HepG2 (cell line): ENCODE data around the gene ITSN2. TPM values are rescaled to one million over a fixed set of nuclear protein-coding genes. Genes with fewer than 3 reads are reported as not detected.
A peak's percentile ranks its signal among the peaks of the same experiment; 100 is the strongest.

Experiments used
- ARHGAP35 ChIP-seq: sonication (generic); formaldehyde crosslinking; IDR thresholded peaks from 2 replicates; pipeline ENCODE4 v1.9.0; 2022; ENCODE audit warnings: mild to moderate bottlenecking, inconsistent platforms, moderate library complexity, missing genetic modification reagents, borderline replicate concordance
- BCL3 ChIP-seq: sonication (generic); formaldehyde crosslinking; IDR thresholded peaks from 2 replicates; pipeline ENCODE4 v1.5.1; 2020; ENCODE audit warnings: mild to moderate bottlenecking, missing genetic modification reagents, moderate library complexity
- BORCS8-MEF2B ChIP-seq: sonication (generic); formaldehyde crosslinking; IDR thresholded peaks from 2 replicates; pipeline ENCODE4 v1.8.0; 2022; ENCODE audit warnings: mild to moderate bottlenecking, missing genetic modification reagents
- E2F1 ChIP-seq: sonication (generic); formaldehyde crosslinking; IDR thresholded peaks from 2 replicates; pipeline ENCODE4 v1.5.0; 2020; ENCODE audit warnings: missing genetic modification reagents
- FOSL2 ChIP-seq: sonication (generic); formaldehyde crosslinking; IDR thresholded peaks from 2 replicates; pipeline ENCODE4 v1.4.0; 2020; ENCODE audit warnings: missing genetic modification reagents
- GATA4 ChIP-seq: sonication (generic); IDR thresholded peaks from 2 replicates; pipeline ENCODE4 v1.6.1; 2016; ENCODE audit warnings: antibody characterized with exemption, low read depth, borderline replicate concordance
- HDAC1 ChIP-seq: sonication (generic); formaldehyde crosslinking; IDR thresholded peaks from 2 replicates; pipeline ENCODE4 v1.5.1; 2020; ENCODE audit warnings: mild to moderate bottlenecking, missing genetic modification reagents
- HDAC2 ChIP-seq: sonication (generic); formaldehyde crosslinking; IDR thresholded peaks from 2 replicates; pipeline ENCODE4 v1.4.0; 2020; ENCODE audit warnings: missing genetic modification reagents
- IRX3 ChIP-seq: sonication (generic); formaldehyde crosslinking; IDR thresholded peaks from 2 replicates; pipeline ENCODE4 v1.8.1; 2023; ENCODE audit warnings: mild to moderate bottlenecking, low read depth, missing genetic modification reagents, borderline replicate concordance
- NFIC ChIP-seq: IDR thresholded peaks from 2 replicates; pipeline ENCODE4 v1.6.1; 2012; ENCODE audit warnings: mild to moderate bottlenecking, low read length, inconsistent platforms
- PHF8 ChIP-seq: sonication (generic); formaldehyde crosslinking; IDR thresholded peaks from 2 replicates; pipeline ENCODE4 v1.5.0; 2020; ENCODE audit warnings: missing genetic modification reagents
- POGZ ChIP-seq: sonication (generic); formaldehyde crosslinking; IDR thresholded peaks from 2 replicates; pipeline ENCODE4 v1.4.0; 2020; ENCODE audit warnings: mild to moderate bottlenecking, missing genetic modification reagents
- RBAK ChIP-seq: sonication (generic); formaldehyde crosslinking; IDR thresholded peaks from 2 replicates; pipeline ENCODE4 v1.5.1; 2020; ENCODE audit warnings: mild to moderate bottlenecking, missing genetic modification reagents
- TCF12 ChIP-seq, 2 experiments: fragments of 450-650 bp in 1 of 2; sonication (generic) in 1 of 2; formaldehyde crosslinking in 1 of 2; IDR thresholded peaks; 2 replicates each; pipeline versions ENCODE4 v1.6.1 to v1.8.0; 2017 to 2022; ENCODE audit warnings: antibody characterized with exemption in 1 of 2, mild to moderate bottlenecking in 1 of 2, missing genetic modification reagents in 1 of 2, moderate library complexity in 1 of 2
- TMF1 ChIP-seq: sonication (generic); formaldehyde crosslinking; IDR thresholded peaks from 2 replicates; pipeline ENCODE4 v1.8.1; 2022; ENCODE audit warnings: low read depth, missing genetic modification reagents
- TSC22D2 ChIP-seq: sonication (generic); formaldehyde crosslinking; IDR thresholded peaks from 2 replicates; pipeline ENCODE4 v1.5.1; 2020; ENCODE audit warnings: missing genetic modification reagents, mild to moderate bottlenecking, borderline replicate concordance
- ZBTB3 ChIP-seq: sonication (generic); formaldehyde crosslinking; IDR thresholded peaks from 2 replicates; pipeline ENCODE4 v1.4.0; 2020; ENCODE audit warnings: low read depth, mild to moderate bottlenecking, moderate library complexity, missing genetic modification reagents, borderline replicate concordance
- ZBTB46 ChIP-seq: sonication (generic); formaldehyde crosslinking; IDR thresholded peaks from 2 replicates; pipeline ENCODE4 v1.4.0; 2020; ENCODE audit warnings: mild to moderate bottlenecking, missing genetic modification reagents, borderline replicate concordance
- ZFP37 ChIP-seq: sonication (generic); formaldehyde crosslinking; IDR thresholded peaks from 2 replicates; pipeline ENCODE4 v1.4.0; 2020; ENCODE audit warnings: missing genetic modification reagents, borderline replicate concordance
- ZNF136 ChIP-seq: sonication (generic); formaldehyde crosslinking; IDR thresholded peaks from 2 replicates; pipeline ENCODE4 v1.8.1; 2022; ENCODE audit warnings: low read depth, mild to moderate bottlenecking, moderate library complexity, missing genetic modification reagents
- ZNF607 ChIP-seq: sonication (generic); formaldehyde crosslinking; IDR thresholded peaks from 2 replicates; pipeline ENCODE4 v1.5.1; 2020; ENCODE audit warnings: missing genetic modification reagents, mild to moderate bottlenecking, borderline replicate concordance
- ZNF766 ChIP-seq: sonication (generic); formaldehyde crosslinking; IDR thresholded peaks from 2 replicates; pipeline ENCODE4 v1.5.0; 2020; ENCODE audit warnings: missing genetic modification reagents, borderline replicate concordance
- ZNF800 ChIP-seq: sonication (generic); formaldehyde crosslinking; IDR thresholded peaks from 2 replicates; pipeline ENCODE4 v1.4.0; 2020; ENCODE audit warnings: missing genetic modification reagents
- polyA plus RNA-seq, 8 experiments: library from polyadenylated mRNA; depleted of rRNA in 3 of 8; stranded (reverse) in 7 of 8; unstranded in 1 of 8; fragments of >200 nt; fragmentation: Illumina TruSeq in 4 of 8; extraction: Trizol in 4 of 8; gene quantifications; 2 replicates each; pipeline versions ENCODE4 v1.2.1 to v1.2.3, GENCODE V29; 2011 to 2016; ENCODE audit warnings: low read depth in 4 of 8, missing spikeins in 1 of 8, mixed read lengths in 1 of 8; ENCODE audit not compliant: insufficient read depth in 1 of 8
- total RNA-seq, 5 experiments: library from RNA; depleted of rRNA; stranded (reverse); fragments of >200 nt; fragmentation: Illumina TruSeq; extraction: Trizol; gene quantifications; 2 replicates each; pipeline ENCODE4 v1.2.3, GENCODE V29; 2016; ENCODE audit warnings: low read depth in 1 of 5

ITSN2 gene
- total and polyA plus RNA-seq, 2 of the 13 experiments (the other 11 are each of a cell fraction or from before 2014, with no cell fraction given) = 26.0 to 26.6 TPM

- TF ChIP-seq E2F1 (CRISPR knock-in tag) (no peak), ZBTB3 (no peak), ZNF766 (0 out of 2 replicates have a peak, but pooled peaks have one; percentile 35), ZNF136 (CRISPR knock-in tag) (no peak), BORCS8-MEF2B (no peak), GATA4 (no peak), ZBTB46 (no peak), FOSL2 (CRISPR knock-in tag) (no peak), HDAC2 (CRISPR knock-in tag) (0 out of 2 replicates have a peak, but pooled peaks have one; percentile 25), ZNF607 (no peak), HDAC1 (CRISPR knock-in tag) (0 out of 2 replicates have a peak, but pooled peaks have one; percentile 23), BCL3 (no peak), POGZ (peak; percentile 25; the same call in 1 of the 2 replicates), ARHGAP35 (CRISPR knock-in tag) (no peak), NFIC (no peak), TSC22D2 (no peak), TMF1 (CRISPR knock-in tag) (no peak), ZFP37 (CRISPR knock-in tag) (no peak), TCF12 (IDR thresholded peaks at IDR 0.05) (no peak), TCF12 (CRISPR knock-in tag; IDR thresholded peaks at IDR 0.05) (no peak), PHF8 (CRISPR knock-in tag) (peak; percentile 31; the same call in 1 of the 2 replicates), IRX3 (CRISPR knock-in tag) (no peak), RBAK (CRISPR knock-in tag) (no peak), ZNF800 (0 out of 2 replicates have a peak, but pooled peaks have one; percentile 53)
Measured at GRCh38 chr2:24402242-24403097, 42.1 kb upstream of the ITSN2 start (continued).
